HG03103 (cell line): ENCODE data around the gene PAPSS2.
"Not testable (repeated sequence)": the region's sequence is repeated elsewhere in the genome, so short reads cannot be mapped to it uniquely, and the experiment has no call there.

Experiments
- ATAC-seq: cut with Tn5 transposase; IDR thresholded peaks from one replicate; pipeline ENCODE4 v1.9.1; 2021; ENCODE audit warnings: low read depth; ENCODE audit not compliant: unreplicated experiment

Gene PAPSS2

GRCh38 chr10:87739703-87740102 is 80.0 kb downstream of the PAPSS2 start:
- no peak for ATAC-seq

GRCh38 chr10:87740254-87740655 is 80.6 kb downstream of the PAPSS2 start:
- ATAC-seq, result no peak

GRCh38 chr10:87742992-87743610 is 83.4 kb downstream of the PAPSS2 start:
- not testable (repeated sequence) for ATAC-seq

- ATAC-seq, result no peak
Observed at GRCh38 chr10:87744606-87745005, 84.9 kb downstream of the PAPSS2 start.

- ATAC-seq, result no peak
Observed at GRCh38 chr10:87746911-87747310, 87.2 kb downstream of the PAPSS2 start.

- not testable (repeated sequence) for ATAC-seq
Observed at GRCh38 chr10:87748244-87748643, 88.6 kb downstream of the PAPSS2 start.

- ATAC-seq, result no peak
Observed at GRCh38 chr10:87750001-87750671, 90.5 kb downstream of the PAPSS2 start.

GRCh38 chr10:87750817-87751216 is 91.1 kb downstream of the PAPSS2 start:
- ATAC-seq, result no peak

GRCh38 chr10:87751274-87751673 is 91.6 kb downstream of the PAPSS2 start:
- ATAC-seq, result no peak

- no peak for ATAC-seq
Observed at GRCh38 chr10:87752566-87752965, 92.9 kb downstream of the PAPSS2 start.

- ATAC-seq, result no peak
Observed at GRCh38 chr10:87753995-87754866, 94.6 kb downstream of the PAPSS2 start.

- ATAC-seq, result no peak
Observed at GRCh38 chr10:87757685-87758084, 98.0 kb downstream of the PAPSS2 start.

GRCh38 chr10:87759551-87759950 is 99.9 kb downstream of the PAPSS2 start:
- ATAC-seq, result no peak

- no peak for ATAC-seq
Observed at GRCh38 chr10:87760195-87760905, 100.7 kb downstream of the PAPSS2 start.

- no peak for ATAC-seq
Observed at GRCh38 chr10:87761153-87761552, 101.5 kb downstream of the PAPSS2 start.

GRCh38 chr10:87761892-87762291 is 102.2 kb downstream of the PAPSS2 start:
- peak; percentile 51 for ATAC-seq

GRCh38 chr10:87763086-87763861 is 103.6 kb downstream of the PAPSS2 start:
- ATAC-seq, result no peak

- no peak for ATAC-seq
Observed at GRCh38 chr10:87764072-87764934, 104.6 kb downstream of the PAPSS2 start.
